ENCODE results near the gene ATP11C. TPM values are rescaled to one million over a fixed set of nuclear protein-coding genes. Genes with fewer than 3 reads are reported as not detected.
A peak's percentile ranks its signal among the peaks of the same experiment; 100 is the strongest.

The ATP11C gene
- total RNA-seq: 26.4 and 30.6 TPM in 2 replicates
- long read RNA-seq, partial matches to known transcripts: 13 of 20 reads
- long read RNA-seq, other reads (novel, unspliced or antisense): 7 of 20 reads

DNA sequence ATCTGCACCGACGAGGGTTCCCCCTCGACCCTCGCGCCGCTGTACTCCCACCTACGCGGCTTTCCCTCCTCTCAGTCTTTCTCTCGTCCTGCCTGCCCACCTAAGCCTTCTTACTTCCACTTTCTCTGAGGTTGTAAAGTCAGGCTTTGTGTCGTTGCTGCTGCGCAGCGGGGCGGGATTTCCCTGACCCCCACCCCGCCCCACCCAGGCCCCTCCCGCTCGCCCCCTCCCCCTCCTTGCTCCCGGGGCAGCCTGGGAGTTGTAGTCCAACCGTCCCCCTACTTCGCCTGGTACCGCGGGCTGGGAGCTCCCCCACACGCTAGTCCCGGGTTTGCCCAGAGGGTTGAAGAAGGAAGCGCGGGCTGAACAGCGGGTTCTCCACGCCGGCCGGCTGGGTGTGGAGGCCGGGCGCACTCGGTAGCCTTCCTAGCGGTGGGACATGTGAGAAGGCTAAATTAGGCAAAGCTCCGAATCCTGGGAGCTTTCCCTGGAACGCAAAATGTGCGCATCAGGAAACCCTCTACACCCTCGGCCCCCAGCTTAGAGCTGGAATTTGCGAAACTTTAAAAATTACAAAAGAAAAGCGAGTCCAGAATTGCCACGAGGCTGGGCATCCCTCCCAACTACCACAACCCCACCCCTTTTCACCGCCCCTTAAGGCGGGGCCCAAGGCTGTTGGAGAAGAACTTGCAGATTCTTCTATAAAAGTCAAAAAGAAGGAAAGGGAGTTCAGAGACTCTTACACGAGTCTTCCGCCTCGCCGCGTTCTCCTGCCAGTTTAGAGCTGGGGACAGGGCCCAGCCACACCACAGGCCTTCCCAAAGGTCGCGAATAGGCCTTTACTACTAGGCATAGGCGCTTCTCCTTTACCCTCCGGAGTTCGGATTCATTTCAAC is at the start of gene ATP11C:
Gene ATP11C (minus strand): TSS at position 153 of the 896 bp plus-strand sequence. CDS start 1,011 bp downstream, outside the sequence.
- TF ChIP-seq, protein P1, sequence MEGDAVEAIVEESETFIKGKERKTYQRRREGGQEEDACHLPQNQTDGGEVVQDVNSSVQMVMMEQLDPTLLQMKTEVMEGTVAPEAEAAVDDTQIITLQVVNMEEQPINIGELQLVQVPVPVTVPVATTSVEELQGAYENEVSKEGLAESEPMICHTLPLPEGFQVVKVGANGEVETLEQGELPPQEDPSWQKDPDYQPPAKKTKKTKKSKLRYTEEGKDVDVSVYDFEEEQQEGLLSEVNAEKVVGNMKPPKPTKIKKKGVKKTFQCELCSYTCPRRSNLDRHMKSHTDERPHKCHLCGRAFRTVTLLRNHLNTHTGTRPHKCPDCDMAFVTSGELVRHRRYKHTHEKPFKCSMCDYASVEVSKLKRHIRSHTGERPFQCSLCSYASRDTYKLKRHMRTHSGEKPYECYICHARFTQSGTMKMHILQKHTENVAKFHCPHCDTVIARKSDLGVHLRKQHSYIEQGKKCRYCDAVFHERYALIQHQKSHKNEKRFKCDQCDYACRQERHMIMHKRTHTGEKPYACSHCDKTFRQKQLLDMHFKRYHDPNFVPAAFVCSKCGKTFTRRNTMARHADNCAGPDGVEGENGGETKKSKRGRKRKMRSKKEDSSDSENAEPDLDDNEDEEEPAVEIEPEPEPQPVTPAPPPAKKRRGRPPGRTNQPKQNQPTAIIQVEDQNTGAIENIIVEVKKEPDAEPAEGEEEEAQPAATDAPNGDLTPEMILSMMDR (conservative IDR thresholded peaks at IDR 0.05): peak; percentile 13
- Mint-ChIP-seq H3K27ac (ENCODE audit: unreplicated experiment) (peak within 1 kb of the TSS; percentile 95), H3K9me3 (no peaks in the 10 kb centered on the region), H3K36me3 (ENCODE audit: low read depth) (no peaks in the 10 kb centered on the region), H3K4me3 (peak within 1 kb of the TSS; percentile 92), H3K27me3 (ENCODE audit: low read depth) (peaks cover 12% of the 10 kb centered on the region), H3K4me1 (peaks cover 24% of the 10 kb centered on the region)
- peak; percentile 62 for DNase-seq (ENCODE audit: low read depth, low spot score)

GRCh38 chrX:139974471-139974870 is 41.6 kb upstream of the ATP11C start:
- H3K36me3 Mint-ChIP-seq (ENCODE audit: low read depth): no peaks in the 10 kb centered on the region
- DNase-seq (ENCODE audit: low read depth, low spot score): no peak
- TF ChIP-seq, protein P1 (conservative IDR thresholded peaks at IDR 0.05): no peak
- H3K27ac Mint-ChIP-seq (ENCODE audit: unreplicated experiment): no peak overlapping the region
- no peak overlapping the region for H3K4me3 Mint-ChIP-seq
- peaks cover 6% of the 10 kb centered on the region for H3K9me3 Mint-ChIP-seq
- H3K4me1 Mint-ChIP-seq: no peaks in the 10 kb centered on the region
- H3K27me3 Mint-ChIP-seq (ENCODE audit: low read depth): peaks cover 17% of the 10 kb centered on the region

- no peaks in the 10 kb centered on the region for H3K4me1 Mint-ChIP-seq
- H3K27ac Mint-ChIP-seq (ENCODE audit: unreplicated experiment): no peak overlapping the region
Measured at GRCh38 chrX:139972629-139973624, 40.1 kb upstream of the ATP11C start.

DNA sequence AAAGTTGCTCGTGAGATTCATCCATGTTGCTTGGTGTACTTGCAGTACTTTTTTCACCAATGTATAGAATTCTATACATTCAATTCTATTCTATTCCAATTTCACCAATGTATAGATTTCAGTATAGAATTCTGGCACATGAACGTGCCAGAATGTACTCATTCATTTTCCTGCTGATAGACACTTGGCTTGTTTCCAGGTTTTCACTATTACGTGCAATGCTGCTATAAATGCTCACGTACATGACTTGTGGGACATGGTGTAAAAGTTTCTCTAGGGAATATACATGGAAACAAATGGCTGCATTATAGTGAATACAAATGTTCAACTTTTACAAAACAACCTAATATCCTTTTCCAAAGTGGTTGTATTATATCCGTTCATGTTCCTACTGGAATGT is 39.3 kb upstream of the ATP11C start:
- H3K9me3 Mint-ChIP-seq: peaks cover 3% of the 10 kb centered on the region
- peaks cover 19% of the 10 kb centered on the region for H3K27me3 Mint-ChIP-seq (ENCODE audit: low read depth)
- H3K27ac Mint-ChIP-seq (ENCODE audit: unreplicated experiment): no peak overlapping the region
- no peaks in the 10 kb centered on the region for H3K4me1 Mint-ChIP-seq
- no peak overlapping the region for H3K4me3 Mint-ChIP-seq
- no peak for DNase-seq (ENCODE audit: low read depth, low spot score)
- TF ChIP-seq, protein P1 (conservative IDR thresholded peaks at IDR 0.05): no peak
- no peaks in the 10 kb centered on the region for H3K36me3 Mint-ChIP-seq (ENCODE audit: low read depth)

More at GRCh38 chrX:139972629-139973624, 40.1 kb upstream of the ATP11C start:
- Mint-ChIP-seq H3K36me3 (ENCODE audit: low read depth) (no peaks in the 10 kb centered on the region), H3K4me3 (no peak overlapping the region), H3K9me3 (peaks cover 6% of the 10 kb centered on the region), H3K27me3 (ENCODE audit: low read depth) (peaks cover 19% of the 10 kb centered on the region)
- DNase-seq (ENCODE audit: low read depth, low spot score): no peak
- TF ChIP-seq, protein P1 (conservative IDR thresholded peaks at IDR 0.05): no peak

DNA sequence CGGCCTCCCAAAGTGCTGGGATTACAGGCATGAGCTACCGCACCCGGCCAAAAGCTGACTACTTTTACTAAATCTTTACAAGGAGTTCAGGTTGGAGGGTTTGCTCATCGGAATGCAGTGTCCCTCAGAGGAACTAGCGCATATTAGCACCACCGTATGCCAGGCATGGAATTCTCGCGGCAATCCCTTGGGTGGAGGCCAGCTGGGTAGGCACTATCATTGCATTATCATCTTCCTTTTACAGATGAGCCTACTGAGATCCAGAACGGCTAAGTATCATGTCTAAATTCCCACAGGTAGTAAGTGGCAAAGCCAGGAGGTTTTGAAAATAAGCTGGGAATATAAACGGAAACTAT is 38.5 kb upstream of the ATP11C start:
- Mint-ChIP-seq H3K27me3 (ENCODE audit: low read depth) (peaks cover 19% of the 10 kb centered on the region), H3K9me3 (peaks cover 3% of the 10 kb centered on the region), H3K4me3 (no peak overlapping the region), H3K4me1 (no peaks in the 10 kb centered on the region), H3K27ac (ENCODE audit: unreplicated experiment) (no peak overlapping the region), H3K36me3 (ENCODE audit: low read depth) (no peaks in the 10 kb centered on the region)
- TF ChIP-seq, protein P1 (conservative IDR thresholded peaks at IDR 0.05): no peak
- DNase-seq (ENCODE audit: low read depth, low spot score): no peak
